Neural cell (in vitro differentiated cells): ENCODE results near the gene IFIH1. TPM values are rescaled to one million over a fixed set of nuclear protein-coding genes. Genes with fewer than 3 reads are reported as not detected.

Experiments
- H2AFZ ChIP-seq: fragments of 200-600, 300-800 bp; sonication (generic), shearing (Covaris generic); 2 replicates; pipeline ENCODE4 v1.6.0; 2014; ENCODE audit warnings: low read depth, mild to moderate bottlenecking, antibody characterized with exemption, low read length, moderate library complexity
- H3F3A ChIP-seq: fragments of 200-600 bp; shearing (Covaris generic); 2 replicates; pipeline ENCODE4 v1.6.1; 2016; ENCODE audit warnings: mild to moderate bottlenecking, moderate library complexity, mixed read lengths, antibody characterized with exemption, low read length; ENCODE audit not compliant: insufficient read depth, poor library complexity, severe bottlenecking
- H3K27ac ChIP-seq: fragments of 200-600, 300-800 bp; sonication (generic), shearing (Covaris generic); 2 replicates; pipeline ENCODE4 v1.5.1; 2014; ENCODE audit warnings: mild to moderate bottlenecking, low read length, moderate library complexity
- H3K27me3 ChIP-seq: fragments of 300-800, 200-600 bp; sonication (generic), shearing (Covaris generic); 2 replicates; pipeline ENCODE4 v1.6.0; 2014; ENCODE audit warnings: mild to moderate bottlenecking, low read depth, low read length, moderate library complexity; ENCODE audit not compliant: insufficient read depth
- H3K36me3 ChIP-seq: fragments of 300-800, 200-600 bp; sonication (generic), shearing (Covaris generic); 2 replicates; pipeline ENCODE4 v1.5.1; 2014; ENCODE audit warnings: mild to moderate bottlenecking, antibody characterized with exemption, low read length, moderate library complexity; ENCODE audit not compliant: insufficient read depth
- H3K4me2 ChIP-seq: fragments of 300-800, 200-600 bp; sonication (generic), shearing (Covaris generic); 2 replicates; pipeline ENCODE4 v1.6.0; 2014; ENCODE audit warnings: mild to moderate bottlenecking, low read length
- H3K4me3 ChIP-seq: fragments of 300-800, 200-600 bp; sonication (generic), shearing (Covaris generic); 2 replicates; pipeline ENCODE4 v1.5.1; 2014; ENCODE audit warnings: mild to moderate bottlenecking, low read length, moderate library complexity
- H3K79me2 ChIP-seq: fragments of 200-600 bp; shearing (Covaris generic); replicated peaks from 2 replicates; pipeline ENCODE4 v1.6.0; 2014; ENCODE audit warnings: mild to moderate bottlenecking, low read length, moderate library complexity; ENCODE audit not compliant: insufficient read depth
- H3K9ac ChIP-seq: fragments of 300-800, 200-600 bp; sonication (generic), shearing (Covaris generic); 2 replicates; pipeline ENCODE4 v1.6.1; 2016; ENCODE audit warnings: mild to moderate bottlenecking, low read length, mixed read lengths
- H3K9me2 ChIP-seq: fragments of 200-600 bp; shearing (Covaris generic); 2 replicates; pipeline ENCODE4 v1.6.1; 2016; ENCODE audit warnings: mild to moderate bottlenecking, low read length, mixed read lengths; ENCODE audit not compliant: insufficient read depth
- H3K9me3 ChIP-seq: fragments of 200-600, 300-800 bp; sonication (generic), shearing (Covaris generic); 2 replicates; pipeline ENCODE4 v1.6.1; 2016; ENCODE audit warnings: mild to moderate bottlenecking, mixed run types, low read length, moderate library complexity, mixed read lengths
- H4K20me1 ChIP-seq: fragments of 200-600 bp; shearing (Covaris generic); 2 replicates; pipeline ENCODE4 v1.6.1; 2016; ENCODE audit warnings: mild to moderate bottlenecking, mixed run types; ENCODE audit not compliant: insufficient read depth
- EP300 ChIP-seq: fragments of 450-650 bp; conservative IDR thresholded peaks from 2 replicates; pipeline ENCODE4 v1.6.1; 2014; ENCODE audit warnings: antibody characterized with exemption, mild to moderate bottlenecking, moderate library complexity; ENCODE audit not compliant: poor library complexity, severe bottlenecking
- EZH2 ChIP-seq: fragments of 200-600, 300-800 bp; shearing (Covaris generic), sonication (generic); IDR thresholded peaks from 2 replicates; pipeline ENCODE4 v1.6.1; 2014; ENCODE audit warnings: antibody characterized with exemption, low read length, borderline replicate concordance, mild to moderate bottlenecking; ENCODE audit not compliant: insufficient read depth, poor library complexity, severe bottlenecking
- MXI1 ChIP-seq: fragments of 450-650 bp; conservative IDR thresholded peaks from 2 replicates; pipeline ENCODE4 v1.6.1; 2014; ENCODE audit warnings: antibody characterized with exemption, mild to moderate bottlenecking; ENCODE audit not compliant: poor library complexity, severe bottlenecking
- POLR2AphosphoS5 ChIP-seq: IDR thresholded peaks from 2 replicates; pipeline ENCODE4 v1.6.1; 2012
- RAD21 ChIP-seq: fragments of 450-650 bp; conservative IDR thresholded peaks from 2 replicates; pipeline ENCODE4 v1.6.1; 2014; ENCODE audit warnings: antibody characterized with exemption, mild to moderate bottlenecking, moderate library complexity
- SMC3 ChIP-seq: fragments of 450-650 bp; conservative IDR thresholded peaks from 2 replicates; pipeline ENCODE4 v1.6.1; 2014; ENCODE audit warnings: antibody characterized with exemption, mild to moderate bottlenecking, moderate library complexity; ENCODE audit not compliant: poor library complexity
- TAF1 ChIP-seq: IDR thresholded peaks from 2 replicates; pipeline ENCODE4 v1.6.1; 2012; ENCODE audit warnings: low read depth
- polyA plus RNA-seq: library from polyadenylated mRNA; depleted of rRNA; stranded (reverse); fragments of >200 nt; gene quantifications from 2 replicates; pipeline ENCODE4 v1.2.3, GENCODE V29; 2014
- TF ChIP-seq, protein P1 (sequence below): fragments of 450-650 bp; IDR thresholded peaks from 2 replicates; pipeline ENCODE4 v1.5.1; 2014; ENCODE audit warnings: antibody characterized with exemption, mild to moderate bottlenecking, moderate library complexity; ENCODE audit not compliant: poor library complexity, severe bottlenecking
- TF ChIP-seq, protein P2 (sequence below): IDR thresholded peaks from 2 replicates; pipeline ENCODE4 v1.6.1; 2012; ENCODE audit warnings: borderline replicate concordance

The IFIH1 gene
- polyA plus RNA-seq, 1 donor from 2014 or later, result not detected

DNA sequence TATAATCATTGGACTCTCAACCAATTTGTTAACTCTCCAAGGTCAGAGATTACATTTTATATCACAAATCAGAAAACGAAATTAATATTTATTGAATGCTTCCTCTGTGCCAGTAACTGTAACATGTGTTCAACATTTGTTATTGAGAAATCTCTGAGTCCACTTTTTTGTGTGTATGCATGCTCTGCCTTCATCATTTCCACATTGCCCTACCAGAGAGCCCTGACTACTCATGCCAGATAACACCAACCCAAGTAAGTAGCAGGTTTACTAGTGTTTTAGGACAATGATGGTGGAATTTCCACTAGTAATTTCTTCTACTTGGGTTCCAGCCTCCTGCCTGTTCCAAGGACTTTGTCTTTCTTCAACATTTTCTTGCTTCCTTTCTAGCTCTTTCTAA is 61.1 kb downstream of the IFIH1 start:
- TF ChIP-seq, protein P1, sequence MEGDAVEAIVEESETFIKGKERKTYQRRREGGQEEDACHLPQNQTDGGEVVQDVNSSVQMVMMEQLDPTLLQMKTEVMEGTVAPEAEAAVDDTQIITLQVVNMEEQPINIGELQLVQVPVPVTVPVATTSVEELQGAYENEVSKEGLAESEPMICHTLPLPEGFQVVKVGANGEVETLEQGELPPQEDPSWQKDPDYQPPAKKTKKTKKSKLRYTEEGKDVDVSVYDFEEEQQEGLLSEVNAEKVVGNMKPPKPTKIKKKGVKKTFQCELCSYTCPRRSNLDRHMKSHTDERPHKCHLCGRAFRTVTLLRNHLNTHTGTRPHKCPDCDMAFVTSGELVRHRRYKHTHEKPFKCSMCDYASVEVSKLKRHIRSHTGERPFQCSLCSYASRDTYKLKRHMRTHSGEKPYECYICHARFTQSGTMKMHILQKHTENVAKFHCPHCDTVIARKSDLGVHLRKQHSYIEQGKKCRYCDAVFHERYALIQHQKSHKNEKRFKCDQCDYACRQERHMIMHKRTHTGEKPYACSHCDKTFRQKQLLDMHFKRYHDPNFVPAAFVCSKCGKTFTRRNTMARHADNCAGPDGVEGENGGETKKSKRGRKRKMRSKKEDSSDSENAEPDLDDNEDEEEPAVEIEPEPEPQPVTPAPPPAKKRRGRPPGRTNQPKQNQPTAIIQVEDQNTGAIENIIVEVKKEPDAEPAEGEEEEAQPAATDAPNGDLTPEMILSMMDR, result no peak
- TF ChIP-seq POLR2AphosphoS5, result no peak
- no peak for TF ChIP-seq MXI1
- TF ChIP-seq EP300, result no peak
- no peak for TF ChIP-seq RAD21
- no peak for TF ChIP-seq TAF1
- no peak for TF ChIP-seq SMC3
- TF ChIP-seq, protein P2, sequence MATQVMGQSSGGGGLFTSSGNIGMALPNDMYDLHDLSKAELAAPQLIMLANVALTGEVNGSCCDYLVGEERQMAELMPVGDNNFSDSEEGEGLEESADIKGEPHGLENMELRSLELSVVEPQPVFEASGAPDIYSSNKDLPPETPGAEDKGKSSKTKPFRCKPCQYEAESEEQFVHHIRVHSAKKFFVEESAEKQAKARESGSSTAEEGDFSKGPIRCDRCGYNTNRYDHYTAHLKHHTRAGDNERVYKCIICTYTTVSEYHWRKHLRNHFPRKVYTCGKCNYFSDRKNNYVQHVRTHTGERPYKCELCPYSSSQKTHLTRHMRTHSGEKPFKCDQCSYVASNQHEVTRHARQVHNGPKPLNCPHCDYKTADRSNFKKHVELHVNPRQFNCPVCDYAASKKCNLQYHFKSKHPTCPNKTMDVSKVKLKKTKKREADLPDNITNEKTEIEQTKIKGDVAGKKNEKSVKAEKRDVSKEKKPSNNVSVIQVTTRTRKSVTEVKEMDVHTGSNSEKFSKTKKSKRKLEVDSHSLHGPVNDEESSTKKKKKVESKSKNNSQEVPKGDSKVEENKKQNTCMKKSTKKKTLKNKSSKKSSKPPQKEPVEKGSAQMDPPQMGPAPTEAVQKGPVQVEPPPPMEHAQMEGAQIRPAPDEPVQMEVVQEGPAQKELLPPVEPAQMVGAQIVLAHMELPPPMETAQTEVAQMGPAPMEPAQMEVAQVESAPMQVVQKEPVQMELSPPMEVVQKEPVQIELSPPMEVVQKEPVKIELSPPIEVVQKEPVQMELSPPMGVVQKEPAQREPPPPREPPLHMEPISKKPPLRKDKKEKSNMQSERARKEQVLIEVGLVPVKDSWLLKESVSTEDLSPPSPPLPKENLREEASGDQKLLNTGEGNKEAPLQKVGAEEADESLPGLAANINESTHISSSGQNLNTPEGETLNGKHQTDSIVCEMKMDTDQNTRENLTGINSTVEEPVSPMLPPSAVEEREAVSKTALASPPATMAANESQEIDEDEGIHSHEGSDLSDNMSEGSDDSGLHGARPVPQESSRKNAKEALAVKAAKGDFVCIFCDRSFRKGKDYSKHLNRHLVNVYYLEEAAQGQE, result no peak
- TF ChIP-seq EZH2, result no peak
- Histone ChIP-seq H3K79me2 (no peaks in the 10 kb centered on the region), H3F3A (no peaks in the 10 kb centered on the region), H3K27me3 (no peaks in the 10 kb centered on the region), H3K9me2 (no peaks in the 10 kb centered on the region), H3K9me3 (no peaks in the 10 kb centered on the region), H2AFZ (no peak overlapping the region), H3K4me3 (no peak overlapping the region), H3K9ac (no peak overlapping the region), H3K27ac (no peak overlapping the region), H3K4me2 (no peak overlapping the region), H4K20me1 (no peaks in the 10 kb centered on the region), H3K36me3 (no peaks in the 10 kb centered on the region)

DNA sequence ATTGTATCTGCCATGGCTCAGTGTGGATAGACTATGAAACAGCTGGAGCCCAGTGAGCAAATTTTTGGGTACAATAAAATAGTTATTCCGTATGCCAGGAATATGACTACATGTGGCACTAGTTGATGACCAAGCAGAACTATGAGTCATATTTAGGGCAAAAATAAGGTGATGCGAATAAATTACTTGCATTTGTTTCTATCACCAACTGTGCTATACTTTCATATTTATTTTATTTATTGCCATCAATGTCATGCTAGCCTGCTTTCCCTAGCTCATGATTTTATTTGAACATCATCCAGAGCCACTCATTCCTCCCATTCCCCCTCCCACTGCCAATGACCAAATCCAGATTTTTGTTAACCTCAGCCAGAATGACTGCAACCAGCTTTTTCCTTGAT is 61.9 kb downstream of the IFIH1 start:
- no peaks in the 10 kb centered on the region for H3K27me3 ChIP-seq
- H3F3A ChIP-seq, result no peaks in the 10 kb centered on the region
- H3K9me2 ChIP-seq, result no peaks in the 10 kb centered on the region
- TF ChIP-seq MXI1, result no peak
- TF ChIP-seq RAD21, result no peak
- TF ChIP-seq POLR2AphosphoS5, result no peak
- TF ChIP-seq EZH2, result no peak
- TF ChIP-seq, protein P1, result no peak
- no peaks in the 10 kb centered on the region for H3K36me3 ChIP-seq
- H3K9ac ChIP-seq, result no peak overlapping the region
- H3K4me2 ChIP-seq, result no peak overlapping the region
- no peak overlapping the region for H3K4me3 ChIP-seq
- H3K79me2 ChIP-seq, result no peaks in the 10 kb centered on the region
- no peak overlapping the region for H2AFZ ChIP-seq
- H3K9me3 ChIP-seq, result no peaks in the 10 kb centered on the region
- no peaks in the 10 kb centered on the region for H4K20me1 ChIP-seq
- no peak overlapping the region for H3K27ac ChIP-seq
